HEK293T (cell line): Measurements from ENCODE around the gene RENBP.

Source experiments
- ARNT ChIP-seq: fragments of 450-650 bp; IDR thresholded peaks from 2 replicates; pipeline ENCODE4 v1.6.1; 2017; ENCODE audit warnings: mild to moderate bottlenecking
- BHLHE40 ChIP-seq: fragments of 450-650 bp; IDR thresholded peaks from 2 replicates; pipeline ENCODE4 v1.6.1; 2016; ENCODE audit warnings: mild to moderate bottlenecking, moderate library complexity, borderline replicate concordance
- ELF4 ChIP-seq: fragments of 450-650 bp; IDR thresholded peaks from 2 replicates; pipeline ENCODE4 v1.6.1; 2017; ENCODE audit warnings: antibody characterized with exemption
- FOXA1 ChIP-seq: fragments of 450-650 bp; IDR thresholded peaks from 2 replicates; pipeline ENCODE4 v1.6.1; 2016; ENCODE audit warnings: mild to moderate bottlenecking
- FOXK2 ChIP-seq: fragments of 450-650 bp; IDR thresholded peaks from 2 replicates; pipeline ENCODE4 v1.6.1; 2016; ENCODE audit warnings: mild to moderate bottlenecking
- HDGF ChIP-seq: fragments of 450-650 bp; IDR thresholded peaks from 2 replicates; pipeline ENCODE4 v1.6.1; 2017; ENCODE audit warnings: antibody characterized with exemption, borderline replicate concordance
- L3MBTL2 ChIP-seq: fragments of 450-650 bp; conservative IDR thresholded peaks from 2 replicates; pipeline ENCODE4 v1.6.1; 2016; ENCODE audit warnings: mild to moderate bottlenecking
- LEF1 ChIP-seq: fragments of 450-650 bp; IDR thresholded peaks from 2 replicates; pipeline ENCODE4 v1.6.1; 2017; ENCODE audit warnings: mild to moderate bottlenecking, borderline replicate concordance
- NFRKB ChIP-seq: fragments of 450-650 bp; IDR thresholded peaks from 2 replicates; pipeline ENCODE4 v1.6.1; 2016; ENCODE audit warnings: mild to moderate bottlenecking, moderate library complexity
- PKNOX1 ChIP-seq: fragments of 450-650 bp; IDR thresholded peaks from 2 replicates; pipeline ENCODE4 v1.6.1; 2016
- SP1 ChIP-seq: fragments of 450-650 bp; IDR thresholded peaks from 2 replicates; pipeline ENCODE4 v1.6.1; 2017
- SUZ12 ChIP-seq: fragments of 450-650 bp; IDR thresholded peaks from 2 replicates; pipeline ENCODE4 v1.6.1; 2016; ENCODE audit warnings: mild to moderate bottlenecking
- ZNF384 ChIP-seq: fragments of 450-650 bp; IDR thresholded peaks from 2 replicates; pipeline ENCODE4 v1.6.1; 2016

- TF ChIP-seq NFRKB: no peak
- TF ChIP-seq PKNOX1: no peak
- no peak for TF ChIP-seq SUZ12
- TF ChIP-seq ARNT: no peak
- no peak for TF ChIP-seq BHLHE40
- TF ChIP-seq LEF1: no peak
- no peak for TF ChIP-seq SP1
- TF ChIP-seq ZNF384: no peak
- no peak for TF ChIP-seq FOXK2
- TF ChIP-seq FOXA1: no peak
- TF ChIP-seq HDGF: no peak
- no peak for TF ChIP-seq L3MBTL2
- no peak for TF ChIP-seq ELF4
These were observed 15.6 kb upstream of the RENBP start for GRCh38 chrX:153960077-153960476.
